HUES48 (cell line): ENCODE measurements around the gene GADD45A.

ENCODE experiments used
- H3K27ac ChIP-seq: one replicate; pipeline ENCODE4 v1.7.0; 2013; ENCODE audit warnings: low read depth, low read length, inconsistent platforms
- H3K27me3 ChIP-seq: 2 replicates; pipeline ENCODE4 v1.6.1; 2013; ENCODE audit warnings: mild to moderate bottlenecking, low read length; ENCODE audit not compliant: control insufficient read depth, insufficient read depth
- H3K36me3 ChIP-seq: 2 replicates; pipeline ENCODE4 v1.6.1; 2013; ENCODE audit warnings: low read length; ENCODE audit not compliant: control insufficient read depth, insufficient read depth
- H3K4me1 ChIP-seq: 2 replicates; pipeline ENCODE4 v1.6.1; 2013; ENCODE audit warnings: mild to moderate bottlenecking, low read length; ENCODE audit not compliant: control insufficient read depth, insufficient read depth
- H3K4me3 ChIP-seq: 2 replicates; pipeline ENCODE4 v1.5.1; 2013; ENCODE audit warnings: mild to moderate bottlenecking, low read depth, low read length
- H3K9ac ChIP-seq: 2 replicates; pipeline ENCODE4 v1.6.1; 2013; ENCODE audit warnings: mild to moderate bottlenecking, low read depth, low read length, moderate library complexity
- H3K9me3 ChIP-seq: 2 replicates; pipeline ENCODE4 v1.6.1; 2013; ENCODE audit warnings: low read length; ENCODE audit not compliant: control insufficient read depth, insufficient read depth

GADD45A gene

DNA sequence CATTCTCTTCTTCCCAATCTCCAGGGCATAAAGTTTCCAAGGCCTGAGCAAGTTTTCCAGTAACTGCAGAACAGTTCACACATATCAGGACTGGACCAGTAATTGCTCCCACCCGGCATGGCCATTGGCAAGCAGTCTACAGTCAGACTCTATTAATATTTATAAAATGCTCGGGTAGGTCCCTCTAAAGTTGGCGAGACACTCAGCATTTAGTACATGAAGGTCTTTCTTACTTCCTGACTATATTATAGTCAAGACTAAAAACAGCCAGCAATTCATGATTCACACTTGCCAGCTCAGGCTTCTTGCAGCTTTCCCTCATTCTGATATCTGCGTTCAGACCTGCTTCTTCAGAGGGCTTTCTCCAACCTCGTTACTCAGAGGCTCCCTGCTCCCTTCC, 25.4 kb downstream of the GADD45A start:
- no peak overlapping the region for H3K4me3 ChIP-seq
- H3K27ac ChIP-seq: no peak overlapping the region

DNA sequence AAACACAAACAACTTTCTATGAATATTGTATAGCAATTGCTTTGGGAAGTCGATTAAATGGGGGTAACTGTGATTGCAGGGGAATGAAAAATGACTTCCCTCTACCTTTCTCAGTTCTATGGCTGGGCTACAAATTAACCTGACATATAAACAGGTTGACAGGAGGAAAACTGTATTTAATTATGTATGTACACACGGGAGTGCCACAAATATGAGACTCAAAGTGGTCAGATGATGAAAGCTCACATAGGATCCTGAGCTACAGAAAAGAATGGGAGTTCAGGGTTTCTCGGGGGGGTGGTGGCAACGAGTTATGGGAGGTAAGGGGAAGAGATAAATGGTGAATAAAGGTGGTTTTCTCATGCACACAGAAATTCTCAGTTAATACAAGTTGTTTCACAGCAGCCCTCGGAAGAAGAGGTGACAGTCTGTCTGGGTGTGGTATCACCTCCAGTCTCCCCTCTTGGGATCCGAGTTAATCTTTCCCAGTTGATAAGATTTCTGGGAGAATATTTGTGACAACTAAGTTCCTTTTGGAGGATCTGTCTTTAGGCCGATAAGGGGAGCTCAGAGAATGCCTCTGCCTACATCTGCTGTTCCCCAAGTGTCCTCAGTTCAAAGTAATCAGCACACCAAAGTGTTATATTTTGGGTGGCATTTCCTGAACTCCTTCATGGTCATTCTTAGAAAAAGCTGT, 26.3 kb downstream of the GADD45A start:
- H3K27ac ChIP-seq: no peak overlapping the region
- H3K4me1 ChIP-seq: no peaks in the 10 kb centered on the region
- H3K9ac ChIP-seq: no peak overlapping the region
- H3K27me3 ChIP-seq: no peaks in the 10 kb centered on the region
- no peaks in the 10 kb centered on the region for H3K9me3 ChIP-seq
- H3K36me3 ChIP-seq: no peaks in the 10 kb centered on the region
- H3K4me3 ChIP-seq: no peak overlapping the region

More for the DNA sequence above, 25.4 kb downstream of the GADD45A start:
- H3K36me3 ChIP-seq: no peaks in the 10 kb centered on the region
- no peaks in the 10 kb centered on the region for H3K4me1 ChIP-seq
- H3K27me3 ChIP-seq: no peaks in the 10 kb centered on the region
- H3K9me3 ChIP-seq: no peaks in the 10 kb centered on the region
- H3K9ac ChIP-seq: no peak overlapping the region

DNA sequence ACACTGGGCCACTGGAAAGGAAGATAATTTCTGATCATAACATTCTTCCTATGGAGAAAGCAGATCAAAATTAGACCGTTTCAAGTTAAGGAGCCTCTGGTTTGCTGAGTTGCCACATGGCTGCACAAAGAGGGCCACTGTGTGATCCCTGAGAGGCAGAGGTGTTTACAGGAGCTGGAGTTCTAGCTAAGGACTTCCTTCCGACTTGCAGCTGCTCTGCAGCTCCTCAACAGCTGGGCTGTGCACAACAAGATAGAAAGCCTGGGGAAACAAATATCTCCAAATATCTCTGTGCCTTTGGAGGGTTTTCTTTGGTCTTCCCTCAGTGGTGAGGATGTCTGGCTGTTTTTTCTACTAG, 26.8 kb downstream of the GADD45A start:
- Histone ChIP-seq H3K9ac (no peak overlapping the region), H3K4me3 (no peak overlapping the region), H3K4me1 (no peaks in the 10 kb centered on the region), H3K27me3 (no peaks in the 10 kb centered on the region), H3K27ac (no peak overlapping the region), H3K9me3 (no peaks in the 10 kb centered on the region), H3K36me3 (no peaks in the 10 kb centered on the region)

- Histone ChIP-seq H3K27ac (no peak overlapping the region), H3K9me3 (no peaks in the 10 kb centered on the region), H3K9ac (no peak overlapping the region), H3K36me3 (no peaks in the 10 kb centered on the region), H3K4me3 (no peak overlapping the region), H3K4me1 (0 out of 2 replicates have a peak, but pooled peaks cover 2% of the 10 kb centered on the region), H3K27me3 (no peaks in the 10 kb centered on the region)
These were observed 28.3 kb downstream of the GADD45A start for GRCh38 chr1:67713057-67713846.

DNA sequence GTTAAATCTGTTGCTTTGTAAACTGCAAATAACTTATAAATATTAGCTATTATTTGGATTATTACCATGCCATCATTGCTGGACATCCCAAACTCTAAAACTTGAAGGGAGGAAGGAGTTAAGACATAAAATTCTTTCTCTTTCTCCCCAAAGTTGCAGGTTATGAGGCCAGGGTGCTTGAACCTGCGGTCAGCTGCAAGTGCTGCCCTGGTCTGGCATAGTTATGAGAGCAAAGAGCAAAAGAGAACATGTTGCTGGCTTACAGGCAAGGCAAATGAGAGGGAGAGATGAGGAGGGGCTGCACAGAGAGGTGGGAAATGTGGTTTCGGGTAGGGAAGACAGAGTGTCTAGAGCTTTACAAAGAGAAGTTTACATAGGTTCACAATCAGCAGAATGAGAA, 30.8 kb downstream of the GADD45A start:
- no peak overlapping the region for H3K9ac ChIP-seq

GRCh38 chr1:67716800-67717199, 31.8 kb downstream of the GADD45A start:
- H3K27me3 ChIP-seq: no peaks in the 10 kb centered on the region
- no peaks in the 10 kb centered on the region for H3K9me3 ChIP-seq
- no peak overlapping the region for H3K27ac ChIP-seq
- no peak overlapping the region for H3K9ac ChIP-seq
- H3K4me1 ChIP-seq: peaks cover 14% of the 10 kb centered on the region
- no peak overlapping the region for H3K4me3 ChIP-seq
- H3K36me3 ChIP-seq: no peaks in the 10 kb centered on the region

More for the DNA sequence above, 30.8 kb downstream of the GADD45A start:
- Histone ChIP-seq H3K9me3 (no peaks in the 10 kb centered on the region), H3K36me3 (no peaks in the 10 kb centered on the region), H3K27me3 (no peaks in the 10 kb centered on the region), H3K4me1 (0 out of 2 replicates have a peak, but pooled peaks cover 4% of the 10 kb centered on the region), H3K27ac (no peak overlapping the region), H3K4me3 (no peak overlapping the region)

GRCh38 chr1:67717876-67718275, 32.9 kb downstream of the GADD45A start:
- H3K36me3 ChIP-seq: no peaks in the 10 kb centered on the region
- H3K4me3 ChIP-seq: no peak overlapping the region
- no peaks in the 10 kb centered on the region for H3K9me3 ChIP-seq
- no peak overlapping the region for H3K9ac ChIP-seq
- peaks cover 17% of the 10 kb centered on the region for H3K4me1 ChIP-seq
- no peak overlapping the region for H3K27ac ChIP-seq
- no peaks in the 10 kb centered on the region for H3K27me3 ChIP-seq

DNA sequence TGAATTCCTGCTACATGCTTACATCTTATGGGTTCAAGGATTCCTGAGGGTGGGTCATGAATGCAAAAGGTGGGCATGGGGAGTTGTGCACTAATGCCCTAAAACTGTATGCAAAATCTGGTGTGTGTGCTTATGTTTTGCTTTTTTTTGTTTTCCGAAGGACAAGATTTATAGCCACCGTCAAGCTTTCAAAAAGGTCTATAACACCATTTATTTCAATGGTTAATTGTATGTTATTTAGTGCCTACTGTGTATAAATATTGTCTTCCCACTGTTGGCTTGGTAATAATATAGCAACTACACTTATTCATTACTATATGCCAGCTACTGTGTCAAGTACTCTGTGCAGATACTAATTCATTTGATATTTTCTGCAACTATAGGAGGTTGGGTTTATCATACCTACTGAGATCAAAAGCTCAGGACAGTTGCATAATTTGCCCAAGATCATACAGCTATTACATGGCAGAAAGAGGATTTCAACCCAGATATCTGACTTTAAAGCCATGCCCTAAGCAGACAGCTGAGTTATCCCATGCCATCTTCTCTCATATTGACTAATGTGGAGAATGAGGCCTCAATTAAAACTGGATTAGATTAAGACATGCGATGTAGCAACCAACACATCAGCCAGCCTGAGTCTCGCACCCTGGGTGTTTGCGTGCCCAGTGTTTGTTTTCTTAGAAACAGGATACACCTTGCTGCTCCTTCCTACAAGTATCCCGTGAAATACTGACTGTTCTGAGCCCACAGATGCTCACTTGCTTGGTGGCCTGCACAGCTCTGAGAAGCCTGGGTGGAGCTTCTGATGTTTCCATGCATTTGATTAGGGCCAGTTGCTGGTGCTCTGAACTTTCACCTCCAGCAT, 34.6 kb downstream of the GADD45A start:
- Histone ChIP-seq H3K36me3 (no peaks in the 10 kb centered on the region), H3K27me3 (no peaks in the 10 kb centered on the region), H3K27ac (no peak overlapping the region), H3K4me1 (peaks cover 23% of the 10 kb centered on the region), H3K4me3 (no peak overlapping the region), H3K9ac (no peak overlapping the region), H3K9me3 (no peaks in the 10 kb centered on the region)

- Histone ChIP-seq H3K27ac (no peak overlapping the region), H3K4me1 (peaks cover 23% of the 10 kb centered on the region)
These were observed 36.1 kb downstream of the GADD45A start for GRCh38 chr1:67721112-67721511.

DNA sequence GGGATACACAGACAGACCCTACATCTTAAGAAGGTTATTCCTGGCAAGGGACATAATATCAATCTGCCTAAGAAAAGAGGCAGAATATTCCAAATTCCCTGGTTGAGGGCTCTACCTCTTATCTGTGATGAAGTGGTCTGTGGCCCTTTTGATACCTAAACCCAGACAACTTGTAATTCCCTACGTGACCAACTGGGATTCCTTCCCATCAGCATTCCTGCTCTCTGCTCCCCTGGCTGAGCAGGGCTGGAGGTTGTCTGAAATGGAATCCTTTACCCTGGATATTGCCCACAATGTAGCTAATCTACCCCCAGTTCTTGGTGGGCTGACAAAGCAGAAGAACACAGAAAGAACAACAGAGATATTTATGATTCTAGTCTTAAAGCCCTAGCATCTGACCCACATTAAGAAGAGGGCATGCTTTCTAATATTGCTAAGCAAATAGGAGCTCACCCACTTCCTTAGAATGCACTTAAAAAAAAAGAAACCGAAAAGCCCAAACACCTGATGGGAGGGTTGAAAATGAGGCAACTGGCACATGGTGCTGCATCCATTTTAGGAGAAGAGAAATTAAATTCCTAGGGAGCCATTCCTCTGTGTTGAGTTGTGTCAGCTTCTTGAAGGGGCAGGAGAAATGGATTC, 36.8 kb downstream of the GADD45A start:
- Histone ChIP-seq H3K36me3 (no peaks in the 10 kb centered on the region), H3K4me1 (peaks cover 23% of the 10 kb centered on the region), H3K9me3 (no peaks in the 10 kb centered on the region), H3K27ac (no peak overlapping the region), H3K9ac (no peak overlapping the region), H3K27me3 (no peaks in the 10 kb centered on the region), H3K4me3 (no peak overlapping the region)

More at GRCh38 chr1:67721112-67721511, 36.1 kb downstream of the GADD45A start:
- Histone ChIP-seq H3K36me3 (no peaks in the 10 kb centered on the region), H3K4me3 (no peak overlapping the region), H3K9me3 (no peaks in the 10 kb centered on the region), H3K27me3 (no peaks in the 10 kb centered on the region), H3K9ac (no peak overlapping the region)
